Endothelial cell of umbilical vein (primary cell): Measurements from ENCODE around the gene SHKBP1. TPM values are rescaled to one million over a fixed set of nuclear protein-coding genes. Genes with fewer than 3 reads are reported as not detected.

Experiments
- BruUV-seq: library from RNA; stranded (reverse); fragments of 400-500 nt; replicated peaks from 2 replicates; lab custom pipeline; 2021; lab: Mats Ljungman, UMichigan
- CTCF ChIA-PET: fragments of 300-600, 350-600 bp; sonication (Branson Sonifier 250); formaldehyde crosslinking; loops from one replicate; lab custom pipeline; 2021; ENCODE audit warnings: antibody characterized with exemption, inconsistent platforms; lab: Charles Lee
- POLR2A ChIA-PET: fragments of 300-600, 350-600 bp; sonication (Branson Sonifier 250); formaldehyde crosslinking; loops from one replicate; lab custom pipeline; 2021; ENCODE audit warnings: antibody characterized with exemption, inconsistent platforms; lab: Charles Lee
- DNase-seq: peaks from one replicate; pipeline ENCODE4 v3.0.0-alpha.2; 2011; ENCODE audit warnings: low read depth, low spot score
- FAIRE-seq: peaks from 2 replicates; lab custom pipeline; 2011; peaks lifted over from hg19 to GRCh38; lab: Jason Lieb, UNC
- H2AFZ ChIP-seq: 2 replicates; pipeline ENCODE4 v1.6.0; 2012; ENCODE audit warnings: low read depth, low read length, control low read depth, inconsistent platforms
- H3K27ac ChIP-seq: 2 replicates; pipeline ENCODE4 v1.5.1; 2011; ENCODE audit warnings: low read depth, mild to moderate bottlenecking, control low read depth, low read length, moderate library complexity; ENCODE audit not compliant: insufficient read depth
- H3K27me3 ChIP-seq, 2 experiments: 2 replicates each; pipeline versions ENCODE4 v1.6.0 to v1.6.1; 2011; ENCODE audit warnings: low read length in 2 of 2, mixed read lengths in 1 of 2; ENCODE audit not compliant: control insufficient read depth in 2 of 2, insufficient read depth in 2 of 2
- H3K36me3 ChIP-seq, 2 experiments: 2 replicates in 1 of 2; 3 replicates in 1 of 2; pipeline ENCODE4 v1.5.1; 2011; ENCODE audit warnings: low read length in 2 of 2, mild to moderate bottlenecking in 1 of 2, moderate library complexity in 1 of 2; ENCODE audit not compliant: control insufficient read depth in 2 of 2, insufficient read depth in 2 of 2; ENCODE audit errors: extremely low read depth in 1 of 2
- H3K4me1 ChIP-seq: 3 replicates; pipeline ENCODE4 v1.5.1; 2011; ENCODE audit warnings: mild to moderate bottlenecking, low read length; ENCODE audit not compliant: control insufficient read depth, insufficient read depth; ENCODE audit errors: extremely low read depth
- H3K4me2 ChIP-seq: 2 replicates; pipeline ENCODE4 v1.6.1; 2011; ENCODE audit warnings: low read length, control low read depth, mixed read lengths; ENCODE audit not compliant: insufficient read depth
- H3K4me3 ChIP-seq, 3 experiments: fragments of 200-600 bp in 1 of 3; sonication (generic), shearing (Covaris generic) in 1 of 3; replicated peaks in 1 of 3; 2 replicates each; pipeline ENCODE4 v1.5.1; 2011 to 2016; ENCODE audit warnings: control low read depth in 3 of 3, low read length in 3 of 3, mild to moderate bottlenecking in 2 of 3, inconsistent platforms in 1 of 3, low read depth in 1 of 3, moderate library complexity in 1 of 3; ENCODE audit not compliant: insufficient read depth in 1 of 3
- H3K79me2 ChIP-seq: 2 replicates; pipeline ENCODE4 v1.6.0; 2012; ENCODE audit warnings: low read length, inconsistent platforms; ENCODE audit not compliant: control insufficient read depth, insufficient read depth
- H3K9ac ChIP-seq: replicated peaks from 2 replicates; pipeline ENCODE3; 2011; ENCODE audit warnings: low read length, control low read depth; ENCODE audit not compliant: insufficient read depth; ENCODE audit errors: extremely low read depth
- H3K9me1 ChIP-seq: replicated peaks from 3 replicates; pipeline ENCODE4 v1.6.0; 2011; ENCODE audit warnings: mild to moderate bottlenecking, low read length; ENCODE audit not compliant: control insufficient read depth, insufficient read depth; ENCODE audit errors: extremely low read depth
- H3K9me3 ChIP-seq: replicated peaks from 2 replicates; pipeline ENCODE4 v1.5.1; 2012; ENCODE audit warnings: low read length, inconsistent platforms; ENCODE audit not compliant: control insufficient read depth, insufficient read depth
- H4K20me1 ChIP-seq: replicated peaks from 2 replicates; pipeline ENCODE3; 2011; ENCODE audit warnings: mild to moderate bottlenecking, low read length; ENCODE audit not compliant: control insufficient read depth, insufficient read depth; ENCODE audit errors: extremely low read depth
- EZH2 ChIP-seq: IDR thresholded peaks from 2 replicates; pipeline ENCODE4 v1.6.1; 2012; ENCODE audit warnings: borderline replicate concordance, low read depth, mild to moderate bottlenecking, moderate library complexity, low read length, inconsistent platforms; ENCODE audit not compliant: severe bottlenecking
- FOS ChIP-seq: IDR thresholded peaks from 2 replicates; pipeline ENCODE4 v1.6.1; 2011; ENCODE audit warnings: mild to moderate bottlenecking, low read length, moderate library complexity, borderline replicate concordance; ENCODE audit not compliant: insufficient read depth
- GATA2 ChIP-seq: IDR thresholded peaks from 2 replicates; pipeline ENCODE4 v1.7.0; 2011; ENCODE audit warnings: low read depth, mild to moderate bottlenecking, moderate library complexity, mixed read lengths, low read length; ENCODE audit not compliant: insufficient read length, insufficient read depth
- JUN ChIP-seq: IDR thresholded peaks from 2 replicates; pipeline ENCODE4 v1.6.1; 2011; ENCODE audit warnings: borderline replicate concordance, low read depth; ENCODE audit not compliant: insufficient read length, insufficient read depth
- MYC ChIP-seq: IDR thresholded peaks from one replicate; pipeline ENCODE4 v1.6.1; 2011; ENCODE audit warnings: mild to moderate bottlenecking, low read depth, low read length
- POLR2A ChIP-seq: IDR thresholded peaks from 2 replicates; pipeline ENCODE4 v1.6.1; 2012; ENCODE audit warnings: low read depth, mild to moderate bottlenecking, control low read depth, low read length
- dilution Hi-C: fragments of 300-500 bp; cut with MboI; formaldehyde crosslinking; loops from one replicate; pipeline ENCODE4 v1.15.0; 2019; ENCODE audit warnings: low sequenced_read_pairs; ENCODE audit not compliant: extremely low pct_ligation_motif_present
- intact Hi-C: fragments of 100-400 bp; cut with micrococcal nuclease; formaldehyde crosslinking; loops from one replicate; pipeline ENCODE4 v1.10.0; 2022
- polyA plus RNA-seq, 4 experiments: library from polyadenylated mRNA; depleted of rRNA in 3 of 4; stranded (reverse) in 3 of 4; unstranded in 1 of 4; fragments of >200 nt; gene quantifications; 2 replicates each; pipeline versions ENCODE4 v1.2.1 to v1.2.3, GENCODE V29; 2011 to 2012; ENCODE audit warnings: missing spikeins in 1 of 4
- total RNA-seq: library from RNA; stranded (reverse); gene quantifications from 2 replicates; pipeline ENCODE4 v1.2.3, GENCODE V29; 2021
- TF ChIP-seq, protein P1 (sequence below): IDR thresholded peaks from 2 replicates; pipeline ENCODE4 v1.6.1; 2011; ENCODE audit not compliant: insufficient read depth, insufficient read length
- TF ChIP-seq, protein P2 (sequence below), 2 donors: IDR thresholded peaks; 1 replicate in 1 of 2; 2 replicates in 1 of 2; pipeline ENCODE4 v1.5.1; 2011; ENCODE audit warnings: low read length in 2 of 2, mild to moderate bottlenecking in 2 of 2, moderate library complexity in 2 of 2, control low read depth in 1 of 2, inconsistent platforms in 1 of 2, low read depth in 1 of 2; ENCODE audit not compliant: insufficient read depth in 1 of 2; ENCODE audit errors: extremely low read depth in 1 of 2

Gene SHKBP1
- total and polyA plus RNA-seq, 2 donors (not counting 3 experiments of a cell fraction or from before 2014, with no cell fraction given) = 106 to 113 TPM

DNA sequence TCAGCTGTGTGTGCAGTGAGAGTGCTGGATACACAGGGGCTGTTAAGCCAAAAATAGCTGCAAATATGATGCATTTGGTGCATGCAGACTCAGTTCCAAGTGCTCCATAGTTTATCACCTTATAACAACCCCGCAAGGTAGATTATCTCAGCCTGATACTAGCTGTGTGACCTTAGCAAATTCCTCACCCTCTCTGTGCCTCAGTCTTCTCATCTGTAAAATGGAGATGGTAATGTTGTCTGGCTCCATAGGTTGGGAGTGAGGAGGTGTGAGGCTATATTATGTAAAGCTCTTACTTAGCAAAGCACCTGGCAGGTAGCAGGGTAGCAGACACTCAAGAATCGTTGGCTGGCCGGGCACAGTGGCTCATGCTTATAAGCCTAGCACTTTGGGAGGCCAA is 23.8 kb upstream of the SHKBP1 start:
- POLR2A ChIA-PET = no interaction called here
- CTCF ChIA-PET = interaction anchor here (1.5 kb wide), 2 partner anchors 11 to 29 kb away, joined by 3 read pairs; no protein-coding TSS in a partner anchor
- dilution Hi-C loops (no loop called here), intact Hi-C loops (no loop called here)
- H3K9ac ChIP-seq = no peak overlapping the region
- no peaks in the 10 kb centered on the region for H3K9me1 ChIP-seq
- no peak overlapping the region for H3K4me3 ChIP-seq
- no peak for DNase-seq
- BruUV-seq = no TSS peak
- FAIRE-seq = no peak
- no peak overlapping the region for H2AFZ ChIP-seq
- H3K79me2 ChIP-seq = no peaks in the 10 kb centered on the region
- H3K9me3 ChIP-seq = no peaks in the 10 kb centered on the region
- peaks cover 22 to 28% of the 10 kb centered on the region in 2 experiments for H3K27me3 ChIP-seq
- H4K20me1 ChIP-seq = no peaks in the 10 kb centered on the region
- no peak overlapping the region for H3K27ac ChIP-seq
- no peak for TF ChIP-seq EZH2
- no peak for TF ChIP-seq MYC
- no peak for TF ChIP-seq JUN
- no peak for TF ChIP-seq GATA2
- TF ChIP-seq, protein P1, sequence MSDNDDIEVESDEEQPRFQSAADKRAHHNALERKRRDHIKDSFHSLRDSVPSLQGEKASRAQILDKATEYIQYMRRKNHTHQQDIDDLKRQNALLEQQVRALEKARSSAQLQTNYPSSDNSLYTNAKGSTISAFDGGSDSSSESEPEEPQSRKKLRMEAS = no peak
- TF ChIP-seq POLR2A = no peak
- TF ChIP-seq, protein P2, sequence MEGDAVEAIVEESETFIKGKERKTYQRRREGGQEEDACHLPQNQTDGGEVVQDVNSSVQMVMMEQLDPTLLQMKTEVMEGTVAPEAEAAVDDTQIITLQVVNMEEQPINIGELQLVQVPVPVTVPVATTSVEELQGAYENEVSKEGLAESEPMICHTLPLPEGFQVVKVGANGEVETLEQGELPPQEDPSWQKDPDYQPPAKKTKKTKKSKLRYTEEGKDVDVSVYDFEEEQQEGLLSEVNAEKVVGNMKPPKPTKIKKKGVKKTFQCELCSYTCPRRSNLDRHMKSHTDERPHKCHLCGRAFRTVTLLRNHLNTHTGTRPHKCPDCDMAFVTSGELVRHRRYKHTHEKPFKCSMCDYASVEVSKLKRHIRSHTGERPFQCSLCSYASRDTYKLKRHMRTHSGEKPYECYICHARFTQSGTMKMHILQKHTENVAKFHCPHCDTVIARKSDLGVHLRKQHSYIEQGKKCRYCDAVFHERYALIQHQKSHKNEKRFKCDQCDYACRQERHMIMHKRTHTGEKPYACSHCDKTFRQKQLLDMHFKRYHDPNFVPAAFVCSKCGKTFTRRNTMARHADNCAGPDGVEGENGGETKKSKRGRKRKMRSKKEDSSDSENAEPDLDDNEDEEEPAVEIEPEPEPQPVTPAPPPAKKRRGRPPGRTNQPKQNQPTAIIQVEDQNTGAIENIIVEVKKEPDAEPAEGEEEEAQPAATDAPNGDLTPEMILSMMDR (IDR thresholded peaks at IDR 0.05; ENCODE audit: extremely low read depth in 1 of 2, insufficient read depth in 1 of 2, low read depth in 1 of 2, low read length in 2 of 2) = no peak
- TF ChIP-seq FOS = no peak
- H3K4me2 ChIP-seq = no peak overlapping the region
- no peaks in the 10 kb centered on the region for H3K36me3 ChIP-seq
- no peaks in the 10 kb centered on the region for H3K4me1 ChIP-seq
